Measurements from ENCODE around the gene CD244. TPM values are rescaled to one million over a fixed set of nuclear protein-coding genes. Genes with fewer than 3 reads are reported as not detected.
"Not testable (repeated sequence)": the region's sequence is repeated elsewhere in the genome, so short reads cannot be mapped to it uniquely, and the experiment has no call there.

The CD244 gene
- total RNA-seq, 1 donor from 2014 or later, result 2.0 TPM

DNA sequence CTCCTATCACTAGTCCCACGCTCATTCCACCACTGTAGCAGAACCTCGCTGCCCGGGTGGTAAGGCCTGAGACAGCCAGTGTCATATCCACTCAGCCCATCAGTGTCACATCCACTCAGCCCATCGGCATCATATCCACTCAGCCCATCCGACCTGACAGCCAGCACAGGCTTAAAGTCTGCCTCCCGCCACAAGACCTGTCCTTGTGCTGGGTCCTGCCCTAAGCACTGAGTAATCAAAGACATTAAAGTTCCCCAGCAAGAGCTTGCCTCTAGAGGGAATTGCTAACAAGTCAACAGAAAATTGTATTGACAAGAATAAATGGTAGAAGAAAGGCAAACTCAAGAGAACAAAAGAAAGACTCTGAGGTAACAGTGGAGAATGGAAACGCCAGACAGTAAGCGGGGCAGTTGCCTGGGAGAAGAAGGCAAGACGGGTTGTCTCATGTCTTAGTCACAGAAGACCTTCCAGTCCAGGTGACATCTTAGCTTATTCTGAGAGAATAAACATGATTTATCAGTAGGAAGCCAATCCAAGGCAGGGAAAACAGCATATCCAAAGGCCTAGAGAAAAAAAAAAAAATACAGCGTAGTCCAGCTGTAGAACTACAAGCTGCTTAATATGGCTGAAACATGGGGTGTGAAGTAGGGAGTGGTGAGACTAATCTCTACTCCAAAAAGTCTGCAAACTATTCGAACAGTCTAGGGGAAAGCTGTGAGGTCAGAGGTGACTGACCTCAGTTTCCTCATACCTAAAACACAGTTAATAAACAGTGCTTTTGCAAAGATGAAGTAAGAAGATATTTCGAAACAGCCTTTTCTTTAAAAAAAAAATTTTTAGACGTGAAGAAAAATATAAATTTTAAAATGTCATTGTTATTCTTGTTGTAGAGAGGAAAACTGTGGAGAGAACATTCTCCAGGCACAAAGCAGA is 21.2 kb upstream of the CD244 start:
- Histone ChIP-seq H3K4me3 (no peak overlapping the region), H3K9me3 (no peaks in the 10 kb centered on the region), H3K4me1 (no peaks in the 10 kb centered on the region), H3K36me3 (no peaks in the 10 kb centered on the region), H3K27ac (no peak overlapping the region), H3K27me3 (no peaks in the 10 kb centered on the region)
- intact Hi-C loops (cut with DNase I), result no loop called here
- TF ChIP-seq POLR2AphosphoS5 (IDR thresholded peaks at IDR 0.05; ENCODE audit: insufficient read depth in 1 of 2, low read depth in 1 of 2), result no peak
- TF ChIP-seq, protein P1, sequence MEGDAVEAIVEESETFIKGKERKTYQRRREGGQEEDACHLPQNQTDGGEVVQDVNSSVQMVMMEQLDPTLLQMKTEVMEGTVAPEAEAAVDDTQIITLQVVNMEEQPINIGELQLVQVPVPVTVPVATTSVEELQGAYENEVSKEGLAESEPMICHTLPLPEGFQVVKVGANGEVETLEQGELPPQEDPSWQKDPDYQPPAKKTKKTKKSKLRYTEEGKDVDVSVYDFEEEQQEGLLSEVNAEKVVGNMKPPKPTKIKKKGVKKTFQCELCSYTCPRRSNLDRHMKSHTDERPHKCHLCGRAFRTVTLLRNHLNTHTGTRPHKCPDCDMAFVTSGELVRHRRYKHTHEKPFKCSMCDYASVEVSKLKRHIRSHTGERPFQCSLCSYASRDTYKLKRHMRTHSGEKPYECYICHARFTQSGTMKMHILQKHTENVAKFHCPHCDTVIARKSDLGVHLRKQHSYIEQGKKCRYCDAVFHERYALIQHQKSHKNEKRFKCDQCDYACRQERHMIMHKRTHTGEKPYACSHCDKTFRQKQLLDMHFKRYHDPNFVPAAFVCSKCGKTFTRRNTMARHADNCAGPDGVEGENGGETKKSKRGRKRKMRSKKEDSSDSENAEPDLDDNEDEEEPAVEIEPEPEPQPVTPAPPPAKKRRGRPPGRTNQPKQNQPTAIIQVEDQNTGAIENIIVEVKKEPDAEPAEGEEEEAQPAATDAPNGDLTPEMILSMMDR (IDR thresholded peaks at IDR 0.05), result no peak
- no peak for TF ChIP-seq POLR2A (IDR thresholded peaks at IDR 0.05)
- no peak for DNase-seq (ENCODE audit: extremely low spot score in 2 of 2)

DNA sequence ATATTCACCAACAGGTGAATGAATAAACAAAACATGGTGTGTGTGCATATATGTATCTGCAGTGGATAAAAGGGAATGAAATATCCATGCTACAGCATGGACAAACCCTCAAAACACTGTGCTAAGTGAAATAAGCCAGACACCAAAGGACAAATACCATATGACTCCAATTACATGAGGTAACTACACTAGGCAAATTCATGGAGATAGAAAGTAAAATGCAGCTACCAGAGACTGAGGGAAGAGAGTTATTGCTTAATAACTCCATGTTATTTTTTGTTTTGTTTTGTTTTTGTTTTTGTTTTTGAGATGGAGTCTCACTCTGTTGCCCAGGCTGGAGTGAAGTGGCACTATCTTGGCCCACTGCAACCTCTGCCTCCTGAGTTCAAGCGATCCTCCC is 19.9 kb upstream of the CD244 start:
- H3K27ac ChIP-seq, result no peak overlapping the region

DNA sequence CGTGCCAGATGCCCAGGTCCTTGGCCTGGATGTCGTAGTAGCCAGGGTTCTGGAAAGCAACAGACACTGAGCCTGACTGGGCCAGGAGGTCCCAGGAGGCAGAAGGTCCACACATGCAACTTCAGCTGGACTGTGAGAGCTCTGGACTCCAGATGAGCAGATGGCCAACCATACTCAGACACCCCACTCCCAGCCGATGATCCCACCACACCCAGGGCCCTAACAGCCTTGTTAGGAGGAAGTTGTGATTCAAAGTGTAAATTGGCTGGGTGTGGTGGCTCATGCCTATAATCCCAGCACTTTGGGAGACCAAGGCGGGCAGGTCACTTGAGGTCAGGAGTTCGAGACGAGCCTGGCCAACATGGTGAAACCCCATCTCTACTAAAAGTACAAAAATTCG is 18.6 kb upstream of the CD244 start:
- H3K27me3 ChIP-seq; intact Hi-C loops (cut with DNase I); H3K36me3 ChIP-seq; DNase-seq (ENCODE audit: extremely low spot score in 2 of 2); H3K27ac ChIP-seq; H3K9me3 ChIP-seq; H3K4me3 ChIP-seq; H3K4me1 ChIP-seq: not testable (repeated sequence)

More for the DNA sequence above, 19.9 kb upstream of the CD244 start:
- no peaks in the 10 kb centered on the region for H3K36me3 ChIP-seq
- H3K4me1 ChIP-seq, result no peaks in the 10 kb centered on the region
- DNase-seq (ENCODE audit: extremely low spot score in 2 of 2), result no peak
- intact Hi-C loops (cut with DNase I), result no loop called here
- TF ChIP-seq POLR2A (IDR thresholded peaks at IDR 0.05) (no peak), POLR2AphosphoS5 (IDR thresholded peaks at IDR 0.05; ENCODE audit: insufficient read depth in 1 of 2, low read depth in 1 of 2) (no peak)
- TF ChIP-seq, protein P1 (IDR thresholded peaks at IDR 0.05), result no peak
- H3K4me3 ChIP-seq, result no peak overlapping the region
- no peaks in the 10 kb centered on the region for H3K9me3 ChIP-seq
- H3K27me3 ChIP-seq, result no peaks in the 10 kb centered on the region

GRCh38 chr1:160880216-160880615 is 17.5 kb upstream of the CD244 start:
- Histone ChIP-seq H3K27me3 (no peaks in the 10 kb centered on the region), H3K27ac (no peak overlapping the region), H3K36me3 (no peaks in the 10 kb centered on the region), H3K4me3 (no peak overlapping the region), H3K4me1 (no peaks in the 10 kb centered on the region), H3K9me3 (no peaks in the 10 kb centered on the region)
- no peak for TF ChIP-seq POLR2AphosphoS5 (IDR thresholded peaks at IDR 0.05; ENCODE audit: insufficient read depth in 1 of 2, low read depth in 1 of 2)
- no peak for DNase-seq (ENCODE audit: extremely low spot score in 2 of 2)
- intact Hi-C loops (cut with DNase I), result no loop called here

- no peaks in the 10 kb centered on the region for H3K4me1 ChIP-seq
- no peaks in the 10 kb centered on the region for H3K27me3 ChIP-seq
- intact Hi-C loops (cut with DNase I), result no loop called here
- H3K36me3 ChIP-seq, result no peaks in the 10 kb centered on the region
- no peak overlapping the region for H3K27ac ChIP-seq
- no peaks in the 10 kb centered on the region for H3K9me3 ChIP-seq
- no peak overlapping the region for H3K4me3 ChIP-seq
- no peak for TF ChIP-seq POLR2AphosphoS5 (IDR thresholded peaks at IDR 0.05; ENCODE audit: insufficient read depth in 1 of 2, low read depth in 1 of 2)
- TF ChIP-seq, protein P1 (IDR thresholded peaks at IDR 0.05), result no peak
- no peak for TF ChIP-seq POLR2A (IDR thresholded peaks at IDR 0.05)
- no peak for DNase-seq (ENCODE audit: extremely low spot score in 2 of 2)
These were observed 16.4 kb upstream of the CD244 start for GRCh38 chr1:160879056-160879455.

- Histone ChIP-seq H3K27ac (no peak overlapping the region), H3K9me3 (no peaks in the 10 kb centered on the region), H3K27me3 (no peaks in the 10 kb centered on the region), H3K36me3 (no peaks in the 10 kb centered on the region), H3K4me1 (no peaks in the 10 kb centered on the region), H3K4me3 (no peak overlapping the region)
- TF ChIP-seq POLR2A (IDR thresholded peaks at IDR 0.05) (no peak), POLR2AphosphoS5 (IDR thresholded peaks at IDR 0.05; ENCODE audit: insufficient read depth in 1 of 2, low read depth in 1 of 2) (no peak)
- TF ChIP-seq, protein P1 (IDR thresholded peaks at IDR 0.05), result no peak
- intact Hi-C loops (cut with DNase I), result no loop called here
- no peak for DNase-seq (ENCODE audit: extremely low spot score in 2 of 2)
These were observed 14.5 kb upstream of the CD244 start for GRCh38 chr1:160877221-160877620.
